Activated T-cell treated with anti-CD3 and anti-CD28 coated beads for 1 hour (primary cell): ENCODE results near the gene MIPEP.

Experiments used
- DNase-seq: peaks from one replicate; pipeline ENCODE4 v3.0.0-alpha.2; 2020; ENCODE audit warnings: low read depth

Gene MIPEP

GRCh38 chr13:23680845-23681669 is 208.1 kb downstream of the MIPEP start:
- no peak for DNase-seq
